WTC11 (cell line): ENCODE data around the gene NSUN2. TPM values are rescaled to one million over a fixed set of nuclear protein-coding genes. Genes with fewer than 3 reads are reported as not detected.

Source experiments
- ATAC-seq: fragments of 200-7000 bp; cut with Tn5 transposase; 2 replicates; pipeline ENCODE4 v1.10.0; 2021; ENCODE audit warnings: mild to moderate bottlenecking, moderate library complexity
- CTCF ChIA-PET: fragments of 300-600 bp; sonication (Branson Sonifier 250); formaldehyde crosslinking; loops from one replicate; lab custom pipeline; 2021; ENCODE audit warnings: antibody characterized with exemption; lab: Charles Lee
- POLR2A ChIA-PET: fragments of 350-600 bp; sonication (Branson Sonifier 250); formaldehyde crosslinking; loops from one replicate; lab custom pipeline; 2021; ENCODE audit warnings: antibody characterized with exemption; lab: Charles Lee
- DNase-seq: peaks from one replicate; pipeline ENCODE4 v3.0.0; 2021; ENCODE audit warnings: low spot score
- H3K27ac Mint-ChIP-seq: 2 replicates; pipeline ENCODE4 v1.8.0; 2021; ENCODE audit warnings: mixed read lengths
- H3K27me3 Mint-ChIP-seq: 2 replicates; pipeline ENCODE4 v1.8.0; 2021; ENCODE audit warnings: low read depth, mild to moderate bottlenecking, moderate library complexity, mixed read lengths
- H3K36me3 Mint-ChIP-seq: 2 replicates; pipeline ENCODE4 v1.8.0; 2021; ENCODE audit warnings: mixed read lengths
- H3K4me1 Mint-ChIP-seq: 2 replicates; pipeline ENCODE4 v1.8.0; 2022; ENCODE audit warnings: mixed read lengths
- H3K4me3 Mint-ChIP-seq: 2 replicates; pipeline ENCODE4 v1.8.0; 2021; ENCODE audit warnings: mild to moderate bottlenecking, moderate library complexity, mixed read lengths
- H3K9me3 Mint-ChIP-seq: 2 replicates; pipeline ENCODE4 v1.8.0; 2021; ENCODE audit warnings: mixed read lengths
- ARID4B ChIP-seq: sonication (generic); formaldehyde crosslinking; IDR thresholded peaks from 2 replicates; pipeline ENCODE4 v1.8.0; 2023; ENCODE audit warnings: missing genetic modification reagents, mild to moderate bottlenecking, borderline replicate concordance
- ATF1 ChIP-seq: sonication (generic); formaldehyde crosslinking; IDR thresholded peaks from 2 replicates; pipeline ENCODE4 v1.8.1; 2023; ENCODE audit warnings: mild to moderate bottlenecking, moderate library complexity, missing genetic modification reagents
- CBFB ChIP-seq: sonication (generic); formaldehyde crosslinking; IDR thresholded peaks from 2 replicates; pipeline ENCODE4 v1.8.1; 2022; ENCODE audit warnings: mild to moderate bottlenecking, low read depth, missing genetic modification reagents
- CREB1 ChIP-seq: sonication (generic); formaldehyde crosslinking; IDR thresholded peaks from 2 replicates; pipeline ENCODE4 v1.8.0; 2023; ENCODE audit warnings: mild to moderate bottlenecking, missing genetic modification reagents
- CREM ChIP-seq: sonication (generic); formaldehyde crosslinking; IDR thresholded peaks from 2 replicates; pipeline ENCODE4 v1.8.1; 2022; ENCODE audit warnings: mild to moderate bottlenecking, missing genetic modification reagents, moderate library complexity
- E2F5 ChIP-seq: sonication (generic); formaldehyde crosslinking; IDR thresholded peaks from 2 replicates; pipeline ENCODE4 v1.8.1; 2022; ENCODE audit warnings: mild to moderate bottlenecking, moderate library complexity, missing genetic modification reagents
- ELF4 ChIP-seq: sonication (generic); formaldehyde crosslinking; IDR thresholded peaks from 2 replicates; pipeline ENCODE4 v1.8.1; 2022; ENCODE audit warnings: low read depth, mild to moderate bottlenecking, moderate library complexity, missing genetic modification reagents
- ERG ChIP-seq: fragments of 250-450 bp; sonication (Bioruptor Pico); IDR thresholded peaks from 2 replicates; pipeline ENCODE4 v1.8.0; 2021; ENCODE audit warnings: mild to moderate bottlenecking
- ETV6 ChIP-seq: sonication (generic); formaldehyde crosslinking; IDR thresholded peaks from 2 replicates; pipeline ENCODE4 v1.8.1; 2022; ENCODE audit warnings: mild to moderate bottlenecking, missing genetic modification reagents
- FOXP1 ChIP-seq: sonication (generic); formaldehyde crosslinking; IDR thresholded peaks from 2 replicates; pipeline ENCODE4 v1.8.0; 2022; ENCODE audit warnings: missing genetic modification reagents, mild to moderate bottlenecking, moderate library complexity, borderline replicate concordance
- GTF2I ChIP-seq: fragments of 250-450 bp; sonication (Bioruptor Pico); conservative IDR thresholded peaks from 2 replicates; pipeline ENCODE4 v1.4.0; 2021; ENCODE audit warnings: mild to moderate bottlenecking
- IRF2 ChIP-seq: sonication (generic); formaldehyde crosslinking; IDR thresholded peaks from 2 replicates; pipeline ENCODE4 v1.8.0; 2022; ENCODE audit warnings: low read depth, missing genetic modification reagents, borderline replicate concordance
- KAT7 ChIP-seq: sonication (generic); formaldehyde crosslinking; IDR thresholded peaks from 2 replicates; pipeline ENCODE4 v1.8.1; 2023; ENCODE audit warnings: missing genetic modification reagents, mild to moderate bottlenecking, borderline replicate concordance
- MAX ChIP-seq: sonication (generic); formaldehyde crosslinking; IDR thresholded peaks from 2 replicates; pipeline ENCODE4 v1.8.0; 2022; ENCODE audit warnings: mild to moderate bottlenecking, missing genetic modification reagents
- MXD4 ChIP-seq: fragments of 250-450 bp; sonication (Bioruptor Pico); IDR thresholded peaks from 2 replicates; pipeline ENCODE4 v1.8.0; 2021; ENCODE audit warnings: mild to moderate bottlenecking, moderate library complexity, borderline replicate concordance
- MYBL2 ChIP-seq: sonication (generic); formaldehyde crosslinking; IDR thresholded peaks from 2 replicates; pipeline ENCODE4 v1.8.1; 2023; ENCODE audit warnings: mild to moderate bottlenecking, moderate library complexity, missing genetic modification reagents
- NFE2L1 ChIP-seq: sonication (generic); formaldehyde crosslinking; IDR thresholded peaks from 2 replicates; pipeline ENCODE4 v1.8.1; 2023; ENCODE audit warnings: missing genetic modification reagents
- PRRX2 ChIP-seq: fragments of 250-450 bp; sonication (Bioruptor Pico); IDR thresholded peaks from 2 replicates; pipeline ENCODE4 v1.8.0; 2021; ENCODE audit warnings: mild to moderate bottlenecking
- TCF7 ChIP-seq: sonication (generic); formaldehyde crosslinking; IDR thresholded peaks from 2 replicates; pipeline ENCODE4 v1.8.0; 2022; ENCODE audit warnings: mild to moderate bottlenecking, low read depth, missing genetic modification reagents, moderate library complexity
- TEAD4 ChIP-seq: sonication (generic); formaldehyde crosslinking; IDR thresholded peaks from 2 replicates; pipeline ENCODE4 v1.8.0; 2022; ENCODE audit warnings: mild to moderate bottlenecking, missing genetic modification reagents
- USF1 ChIP-seq: sonication (generic); formaldehyde crosslinking; IDR thresholded peaks from 2 replicates; pipeline ENCODE4 v1.8.0; 2022; ENCODE audit warnings: mild to moderate bottlenecking, missing genetic modification reagents
- ZMAT4 ChIP-seq: fragments of 250-450 bp; sonication (Bioruptor Pico); IDR thresholded peaks from 2 replicates; pipeline ENCODE4 v1.9.0; 2021; ENCODE audit warnings: mild to moderate bottlenecking
- ZNF121 ChIP-seq: sonication (generic); formaldehyde crosslinking; IDR thresholded peaks from 2 replicates; pipeline ENCODE4 v1.8.0; 2023; ENCODE audit warnings: missing genetic modification reagents
- ZNF232 ChIP-seq: sonication (generic); formaldehyde crosslinking; IDR thresholded peaks from 2 replicates; pipeline ENCODE4 v1.8.0; 2022; ENCODE audit warnings: mild to moderate bottlenecking, missing genetic modification reagents
- ZNF281 ChIP-seq: sonication (generic); formaldehyde crosslinking; IDR thresholded peaks from 2 replicates; pipeline ENCODE4 v1.8.0; 2023; ENCODE audit warnings: mild to moderate bottlenecking, missing genetic modification reagents
- ZNF317 ChIP-seq: sonication (generic); formaldehyde crosslinking; IDR thresholded peaks from 2 replicates; pipeline ENCODE4 v1.8.1; 2023; ENCODE audit warnings: low read depth, mild to moderate bottlenecking, moderate library complexity, missing genetic modification reagents, borderline replicate concordance
- ZNF416 ChIP-seq: fragments of 250-450 bp; sonication (Bioruptor Pico); IDR thresholded peaks from 2 replicates; pipeline ENCODE4 v1.9.0; 2021; ENCODE audit warnings: mild to moderate bottlenecking, inconsistent platforms
- total RNA-seq: library from RNA; stranded (reverse); gene quantifications from 3 replicates; pipeline ENCODE4 v1.2.3, GENCODE V29; 2021

The NSUN2 gene
- total RNA-seq, 1 experiment from 2014 or later: 88.4 TPM

- no peak for TF ChIP-seq ARID4B (CRISPR knock-in tag)
- TF ChIP-seq ZMAT4: no peak
- no peak for TF ChIP-seq E2F5 (CRISPR knock-in tag)
- TF ChIP-seq FOXP1 (CRISPR knock-in tag): no peak
- no peak for TF ChIP-seq PRRX2 (CRISPR knock-in tag)
These were observed 8.9 kb downstream of the NSUN2 start (continued) for GRCh38 chr5:6623941-6624340.

- CTCF ChIA-PET: no interaction called here
- DNase-seq (no peak), ATAC-seq (no peak)
- no peak for TF ChIP-seq CREM (CRISPR knock-in tag)
- no peak for TF ChIP-seq ETV6
- TF ChIP-seq TCF7 (CRISPR knock-in tag): no peak
- no peak for TF ChIP-seq CBFB (CRISPR knock-in tag)
- no peak for TF ChIP-seq IRF2
- TF ChIP-seq ERG (CRISPR knock-in tag): no peak
- no peak for TF ChIP-seq ZNF121 (CRISPR knock-in tag)
- TF ChIP-seq MYBL2: no peak
- no peak for TF ChIP-seq GTF2I (CRISPR knock-in tag)
- TF ChIP-seq ATF1 (CRISPR knock-in tag): no peak
- TF ChIP-seq NFE2L1 (CRISPR knock-in tag): no peak
- TF ChIP-seq ZNF416 (CRISPR knock-in tag): no peak
- no peak for TF ChIP-seq ELF4 (CRISPR knock-in tag)
- no peak for TF ChIP-seq TEAD4 (CRISPR knock-in tag)
- Mint-ChIP-seq H3K9me3 (no peaks in the 10 kb centered on the region), H3K4me1 (no peaks in the 10 kb centered on the region), H3K36me3 (peaks cover 66% of the 10 kb centered on the region), H3K27me3 (no peaks in the 10 kb centered on the region), H3K4me3 (no peak overlapping the region), H3K27ac (no peak overlapping the region)
- POLR2A ChIA-PET: interaction anchor here (0.7 kb wide), 1 partner anchor 751 kb away, joined by 4 read pairs; no protein-coding TSS in a partner anchor
These were observed 9.6 kb downstream of the NSUN2 start for GRCh38 chr5:6623228-6623627.

GRCh38 chr5:6616632-6617031 is 16.2 kb downstream of the NSUN2 start:
- Mint-ChIP-seq H3K4me1 (no peaks in the 10 kb centered on the region), H3K27me3 (no peaks in the 10 kb centered on the region), H3K4me3 (no peak overlapping the region), H3K27ac (no peak overlapping the region), H3K9me3 (no peaks in the 10 kb centered on the region), H3K36me3 (peaks cover 74% of the 10 kb centered on the region)
- ChIA-PET POLR2A (no interaction called here), CTCF (no interaction called here)
- no peak for DNase-seq
- no peak for ATAC-seq
- TF ChIP-seq ZNF232 (CRISPR knock-in tag) (no peak), ZNF281 (no peak), KAT7 (CRISPR knock-in tag) (no peak), TEAD4 (CRISPR knock-in tag) (no peak), MXD4 (CRISPR knock-in tag) (no peak), CREB1 (CRISPR knock-in tag) (no peak), MAX (CRISPR knock-in tag) (no peak), ZNF317 (CRISPR knock-in tag) (no peak), USF1 (CRISPR knock-in tag) (no peak)
